HG02798 (cell line): Measurements from ENCODE around the gene PDSS2.

Source experiments
- ATAC-seq: cut with Tn5 transposase; IDR thresholded peaks from one replicate; pipeline ENCODE4 v1.9.1; 2021; ENCODE audit warnings: mild to moderate bottlenecking; ENCODE audit not compliant: unreplicated experiment, poor library complexity

PDSS2 gene, protein sequence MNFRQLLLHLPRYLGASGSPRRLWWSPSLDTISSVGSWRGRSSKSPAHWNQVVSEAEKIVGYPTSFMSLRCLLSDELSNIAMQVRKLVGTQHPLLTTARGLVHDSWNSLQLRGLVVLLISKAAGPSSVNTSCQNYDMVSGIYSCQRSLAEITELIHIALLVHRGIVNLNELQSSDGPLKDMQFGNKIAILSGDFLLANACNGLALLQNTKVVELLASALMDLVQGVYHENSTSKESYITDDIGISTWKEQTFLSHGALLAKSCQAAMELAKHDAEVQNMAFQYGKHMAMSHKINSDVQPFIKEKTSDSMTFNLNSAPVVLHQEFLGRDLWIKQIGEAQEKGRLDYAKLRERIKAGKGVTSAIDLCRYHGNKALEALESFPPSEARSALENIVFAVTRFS

DNA sequence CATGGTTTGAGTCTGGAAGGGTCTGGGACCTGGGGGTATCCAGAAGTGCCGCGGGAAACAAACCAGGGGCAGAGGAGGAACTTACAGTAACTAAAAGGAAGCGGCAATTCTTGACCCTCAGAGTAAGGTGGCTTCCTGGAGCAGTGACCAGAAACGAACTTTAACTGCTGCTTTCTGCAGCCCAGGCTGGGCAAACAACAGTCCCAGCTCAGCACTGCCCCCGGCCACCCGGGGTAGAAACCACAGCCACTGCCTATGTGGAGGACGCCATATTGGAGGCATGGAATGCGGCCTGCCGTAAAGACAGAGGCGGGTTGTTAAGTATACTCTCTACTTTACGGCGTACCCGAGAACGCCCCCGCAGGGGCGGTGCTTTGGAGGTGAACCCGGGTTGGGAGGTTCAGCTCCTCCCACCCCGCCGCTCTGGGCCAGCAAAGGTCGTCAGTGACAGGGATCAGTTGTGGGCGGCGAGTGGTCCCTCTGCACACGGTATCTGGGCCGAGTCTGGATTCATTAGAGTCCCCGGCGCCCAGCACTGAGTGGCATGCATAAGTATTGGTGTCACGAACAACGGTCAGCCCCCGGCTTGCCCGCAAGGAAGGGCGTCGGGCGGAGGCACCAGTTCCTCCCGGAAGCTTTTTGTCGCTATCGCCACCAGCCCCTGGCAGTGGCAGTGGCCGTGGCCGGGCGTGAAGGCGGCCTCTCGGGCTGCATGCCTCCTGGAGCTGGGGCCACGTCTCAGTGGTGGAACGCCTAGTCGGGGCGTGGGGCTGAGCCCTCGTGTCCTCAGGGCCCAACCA is at the start of gene PDSS2:
Gene PDSS2 (minus strand): TSS at position 282 of the 800 bp plus-strand sequence. CDS start 279 bp downstream, at position 3.
- peak; percentile 96 for ATAC-seq

DNA sequence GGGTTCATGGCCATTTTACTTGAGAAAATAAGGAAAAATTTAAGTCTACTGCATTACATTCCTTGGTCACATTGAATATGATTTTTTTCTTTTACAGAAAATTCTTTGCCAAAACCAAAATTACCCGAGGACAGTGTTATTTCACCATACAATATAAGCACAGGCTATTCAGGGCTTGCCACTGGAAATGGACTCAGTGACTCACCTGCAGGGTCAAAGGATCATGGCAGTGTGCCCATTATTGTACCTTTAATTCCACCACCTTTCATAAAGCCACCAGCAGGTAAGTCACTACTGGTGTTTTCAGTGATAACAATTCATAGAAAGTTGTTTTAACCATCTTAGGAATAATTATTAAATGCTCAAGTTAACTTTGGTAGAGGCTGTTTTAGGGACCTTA is 46.8 kb upstream of the PDSS2 start:
- ATAC-seq = no peak

DNA sequence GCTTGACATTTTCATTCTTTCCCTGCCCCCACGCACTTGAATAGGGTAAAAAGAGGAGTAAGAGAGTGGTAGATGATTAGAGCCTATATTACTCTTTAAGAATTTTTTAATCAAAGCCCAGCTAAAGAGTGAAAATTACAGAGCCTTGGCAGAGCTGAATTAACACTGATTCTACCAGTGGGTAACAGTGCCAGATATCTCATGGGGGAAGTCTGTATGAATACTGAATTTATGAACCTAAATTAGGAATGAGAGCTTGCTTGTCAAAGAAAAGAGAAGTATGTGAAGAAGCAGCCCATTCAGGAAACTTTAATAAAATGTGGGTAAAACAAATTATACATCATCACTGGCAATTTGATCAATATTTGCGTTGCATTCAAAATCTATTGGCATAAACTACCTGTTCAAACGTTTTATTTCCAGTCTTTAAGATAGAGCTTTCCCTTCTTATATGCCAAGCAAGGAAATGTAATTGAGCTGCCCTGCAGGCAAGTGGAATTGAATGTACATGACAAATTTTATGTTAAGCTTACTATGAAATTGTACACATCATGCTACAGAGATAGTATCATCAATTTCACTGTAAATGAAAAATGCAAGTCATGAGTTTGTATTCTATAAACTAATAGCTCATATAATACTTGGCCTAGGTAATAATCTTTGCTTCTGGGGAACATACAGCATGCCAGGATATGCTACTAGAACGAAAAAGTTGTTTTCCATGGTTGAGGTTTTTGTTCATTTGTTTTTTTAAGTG is 45.1 kb upstream of the PDSS2 start:
- ATAC-seq = no peak

DNA sequence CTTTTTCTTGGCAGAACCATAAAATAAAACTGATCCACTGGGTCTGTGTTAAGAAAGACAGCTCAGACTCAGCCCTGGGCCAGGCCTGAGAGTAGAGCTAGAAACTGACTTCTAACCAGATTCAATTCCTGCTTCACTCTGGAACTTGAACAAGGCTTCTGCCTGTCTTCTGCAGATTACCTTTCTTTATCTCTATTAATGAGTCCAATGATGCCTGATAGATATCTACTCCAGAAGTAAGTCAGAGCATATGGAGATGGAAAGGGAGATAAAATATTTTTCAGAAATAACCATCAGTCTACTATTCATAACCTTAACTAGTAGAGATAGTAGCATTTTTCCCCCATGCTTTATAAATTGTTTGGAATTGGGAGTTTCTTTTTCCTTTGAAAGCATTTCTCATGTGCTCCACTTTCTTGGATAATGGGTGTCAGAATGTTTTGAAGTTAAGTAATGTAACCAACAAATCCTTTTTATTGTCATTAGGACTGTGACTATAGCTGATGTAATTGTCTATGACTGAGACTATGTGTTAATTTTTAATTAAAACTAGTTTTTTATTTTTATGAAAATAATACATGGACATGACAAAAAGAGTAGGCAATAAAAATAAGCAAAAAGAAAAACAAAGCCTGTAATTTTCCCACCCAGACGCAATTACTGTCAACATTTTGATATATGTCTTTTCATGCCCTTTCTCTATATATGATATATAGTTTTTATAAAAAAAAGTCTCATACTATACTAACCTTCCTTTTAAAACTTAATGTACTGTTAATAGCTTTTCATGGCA is 37.7 kb upstream of the PDSS2 start:
- ATAC-seq = no peak

DNA sequence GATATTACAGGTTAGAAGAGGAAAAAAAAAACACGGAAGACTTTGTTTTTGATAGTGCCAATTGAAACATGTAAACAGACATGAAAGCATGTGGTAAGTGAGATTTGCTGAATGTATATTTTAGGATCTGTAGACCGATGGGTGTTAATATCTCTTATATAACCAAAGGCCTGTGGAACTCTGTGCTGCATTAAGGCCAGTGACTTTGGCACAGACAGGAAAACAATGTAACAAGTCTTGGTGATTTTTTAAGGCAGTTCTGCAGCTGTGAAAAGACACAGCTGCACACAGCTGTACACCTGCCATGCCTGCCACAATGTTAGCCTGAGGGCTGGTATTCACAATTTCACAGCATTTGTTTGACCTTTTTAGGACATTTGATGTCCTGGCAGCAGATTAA is 36.6 kb upstream of the PDSS2 start:
- no peak for ATAC-seq

DNA sequence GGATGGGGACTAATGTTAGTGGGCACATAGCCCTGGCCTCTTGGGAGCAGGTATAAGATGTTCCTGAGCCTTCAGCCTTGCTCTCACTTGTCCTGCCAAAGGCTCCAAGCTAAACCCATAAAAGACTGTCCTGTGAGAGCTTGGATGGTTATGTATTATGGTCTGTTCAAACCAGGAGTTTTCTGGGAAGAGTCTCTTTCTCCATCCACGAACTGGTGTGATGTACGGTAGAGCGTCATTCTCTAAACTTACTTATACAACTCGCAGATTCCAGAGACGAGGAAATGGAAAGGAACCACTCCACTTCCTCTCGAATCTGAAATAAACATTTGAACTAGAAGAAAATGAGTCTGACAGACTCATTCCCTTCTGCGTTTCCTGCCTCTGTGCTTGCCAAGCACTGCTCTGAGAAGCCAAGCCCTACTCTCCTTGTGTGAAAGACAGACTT is 35.9 kb upstream of the PDSS2 start:
- ATAC-seq = no peak

DNA sequence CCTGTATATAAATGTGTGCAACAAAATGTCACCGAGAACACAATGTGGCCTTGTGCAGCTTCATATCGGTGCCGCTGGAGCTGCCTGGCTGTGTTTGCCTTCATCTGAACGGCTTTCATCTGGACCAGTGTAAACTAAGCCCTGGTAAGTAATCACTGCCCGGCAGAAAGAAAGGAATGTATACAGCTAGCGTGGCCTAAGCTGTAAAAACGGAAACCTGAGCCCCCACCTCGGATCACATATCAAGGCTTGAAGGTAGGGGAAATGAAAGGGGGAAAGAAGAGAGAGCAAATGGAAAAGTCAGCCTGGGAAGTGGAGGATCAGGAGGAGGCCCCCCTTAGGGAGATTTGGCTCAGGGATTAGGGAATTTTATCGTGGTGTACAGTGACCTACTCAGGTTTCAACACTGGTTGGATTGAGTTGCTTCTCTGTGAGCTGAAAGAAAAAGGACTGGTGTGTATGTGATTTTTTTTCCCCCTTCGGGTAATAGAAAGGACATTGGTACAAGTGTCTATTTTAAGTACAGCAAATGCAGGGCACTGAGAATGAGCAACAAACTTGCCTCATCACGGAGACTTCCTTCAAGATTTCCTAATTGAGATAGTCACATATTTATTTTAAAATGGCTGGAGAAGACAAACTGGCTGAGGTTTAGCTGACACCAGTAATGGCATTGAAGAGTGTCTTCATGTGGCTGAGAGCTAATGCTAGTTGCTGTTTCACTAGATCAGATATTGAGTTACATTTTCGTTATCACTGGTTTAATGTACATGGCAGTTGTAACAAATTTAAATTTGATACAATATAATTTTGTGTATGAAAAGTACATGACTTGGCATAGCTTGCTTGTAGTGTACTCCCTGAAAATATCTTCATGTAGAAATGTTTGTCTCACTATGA is 34.0 kb upstream of the PDSS2 start:
- ATAC-seq = no peak

DNA sequence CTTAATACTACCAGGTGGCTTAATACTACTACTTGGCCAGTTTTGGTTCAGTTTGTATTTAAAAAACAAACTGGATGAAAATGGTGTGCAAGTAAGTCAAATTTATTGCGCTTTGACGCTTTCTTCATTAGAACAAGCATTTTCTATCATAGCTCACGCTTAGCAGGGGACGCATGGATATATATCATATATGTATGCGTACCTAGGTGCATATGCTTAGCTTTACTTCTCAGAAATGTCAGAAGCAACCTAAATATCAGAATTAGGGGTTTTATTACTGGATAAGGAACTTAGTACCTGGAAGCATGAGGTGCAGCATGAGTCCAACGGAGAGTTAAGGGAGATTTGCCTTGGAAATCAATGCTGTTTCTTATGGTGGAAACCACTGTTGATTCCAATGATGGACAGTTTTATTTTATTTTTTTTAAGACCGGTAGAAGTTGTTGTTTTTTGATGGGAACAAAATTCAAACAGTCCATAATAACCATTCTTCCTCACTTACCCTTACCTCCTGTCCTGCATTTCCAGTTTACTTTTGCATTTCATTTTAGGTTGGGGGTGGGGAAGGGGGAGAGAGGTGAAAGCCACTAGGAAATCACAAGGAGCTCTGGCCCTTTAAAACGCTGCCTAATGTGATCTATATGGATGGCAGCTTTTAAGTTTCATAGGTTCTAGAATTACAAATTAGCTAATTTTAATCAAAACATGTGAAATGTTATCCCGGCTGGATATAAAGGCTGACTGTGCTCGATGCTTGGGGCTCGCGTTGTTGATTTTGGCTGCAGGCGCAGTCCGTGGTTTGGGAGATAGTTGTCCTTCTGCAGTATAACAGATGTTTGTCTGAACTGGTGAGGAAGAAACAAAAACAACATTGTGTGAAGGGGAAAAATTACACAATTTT is 32.6 kb upstream of the PDSS2 start:
- ATAC-seq = no peak

DNA sequence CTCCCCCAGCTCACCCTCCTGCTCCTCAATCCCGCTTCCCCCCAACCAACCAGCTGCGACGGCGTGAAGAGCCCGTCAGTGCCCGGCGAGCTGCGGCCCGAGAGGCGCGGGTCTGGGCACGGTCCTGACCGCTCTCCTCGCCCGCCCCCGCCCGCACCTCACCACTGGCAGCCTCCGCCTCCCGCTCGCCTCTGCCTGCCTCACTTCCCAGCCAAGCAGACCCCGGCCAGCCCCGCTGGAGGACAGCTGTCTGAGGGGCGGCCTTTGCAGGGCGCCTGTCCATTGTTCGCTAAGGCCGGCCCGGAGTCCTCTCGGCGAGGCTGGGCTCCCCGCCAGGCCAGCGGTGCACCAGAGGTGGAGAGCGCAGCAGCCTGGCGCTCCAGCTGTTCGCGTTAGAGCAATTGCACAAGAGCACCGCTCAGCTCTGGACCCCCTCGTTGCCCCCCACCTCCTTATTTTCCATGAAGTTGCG is 31.8 kb upstream of the PDSS2 start:
- ATAC-seq = no peak

DNA sequence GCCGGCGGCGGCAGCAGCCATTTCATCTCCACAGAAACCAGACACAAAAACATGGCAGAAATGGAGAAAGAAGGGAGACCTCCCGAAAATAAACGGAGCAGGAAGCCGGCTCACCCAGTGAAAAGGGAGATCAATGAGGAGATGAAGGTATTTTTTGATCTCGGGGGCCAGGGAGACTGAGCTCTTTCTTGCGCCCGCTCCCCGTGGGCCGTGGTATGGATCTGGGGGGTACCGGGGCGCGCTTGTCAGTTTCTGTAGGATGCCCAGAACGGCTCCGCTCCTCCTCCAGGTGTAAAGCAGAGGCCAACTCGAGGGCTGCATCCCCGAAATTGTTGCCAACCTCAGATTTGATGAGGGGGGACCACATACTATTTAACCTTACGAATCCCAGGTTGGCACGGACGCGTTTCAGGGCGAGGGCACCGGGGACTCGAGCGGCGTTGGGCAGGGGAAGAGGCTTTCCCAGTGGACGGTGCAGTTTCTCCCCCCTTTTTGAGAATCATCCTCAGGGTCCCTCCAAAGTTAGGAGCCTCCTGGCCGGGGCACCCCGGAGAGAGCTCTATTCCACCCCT is 31.3 kb upstream of the PDSS2 start:
- no peak for ATAC-seq

DNA sequence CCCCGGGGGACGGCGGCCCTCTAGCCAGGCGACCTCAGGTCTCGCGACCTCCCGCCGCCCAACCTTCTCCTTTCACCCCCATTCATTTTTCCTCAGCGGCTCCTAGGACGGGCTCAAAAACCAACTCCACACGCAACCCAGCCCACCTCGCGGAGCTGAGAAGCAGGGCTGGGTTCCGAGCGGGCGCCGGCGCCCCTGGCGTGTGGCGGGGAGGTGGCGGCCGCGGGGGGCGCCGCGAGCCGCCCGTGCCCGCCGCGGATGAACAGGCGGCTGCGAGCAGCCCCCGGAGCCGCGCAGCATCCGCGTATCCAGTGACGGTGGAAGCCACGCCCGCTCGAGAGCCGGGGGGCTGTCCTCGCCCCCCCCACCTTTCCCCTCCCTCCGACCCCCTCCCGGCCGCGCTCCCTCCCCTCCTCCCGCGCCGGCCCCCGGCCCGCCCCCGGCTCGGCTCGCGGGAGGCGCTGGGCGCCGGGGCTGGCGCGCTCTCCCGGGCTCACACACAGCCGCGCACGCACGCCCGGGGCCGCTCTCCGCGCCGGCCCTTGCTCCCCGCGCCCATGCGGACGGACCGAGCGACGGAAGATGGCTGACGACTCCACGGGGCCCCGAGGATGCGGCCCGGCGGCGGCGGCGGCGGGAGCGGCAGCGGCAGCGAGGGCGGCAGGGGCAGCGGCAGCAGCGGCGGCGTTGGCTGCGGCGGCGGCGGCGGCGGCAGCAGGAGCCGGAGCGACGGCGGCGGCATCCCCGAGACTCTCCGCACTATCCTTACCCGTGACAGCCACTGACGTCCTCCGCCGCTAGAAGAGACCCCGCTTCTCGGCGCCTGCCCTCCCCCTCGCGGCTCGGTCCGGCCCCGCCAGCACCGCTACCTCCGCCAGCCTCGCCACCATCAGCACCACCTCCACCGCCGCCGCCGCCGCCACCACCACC is 30.5 kb upstream of the PDSS2 start, which contains the start of gene SOBP:
Gene SOBP (plus strand): TSS at position 482 of the 930 bp plus-strand sequence. CDS start 500 bp downstream, outside the sequence.
- ATAC-seq = peak; percentile 50

DNA sequence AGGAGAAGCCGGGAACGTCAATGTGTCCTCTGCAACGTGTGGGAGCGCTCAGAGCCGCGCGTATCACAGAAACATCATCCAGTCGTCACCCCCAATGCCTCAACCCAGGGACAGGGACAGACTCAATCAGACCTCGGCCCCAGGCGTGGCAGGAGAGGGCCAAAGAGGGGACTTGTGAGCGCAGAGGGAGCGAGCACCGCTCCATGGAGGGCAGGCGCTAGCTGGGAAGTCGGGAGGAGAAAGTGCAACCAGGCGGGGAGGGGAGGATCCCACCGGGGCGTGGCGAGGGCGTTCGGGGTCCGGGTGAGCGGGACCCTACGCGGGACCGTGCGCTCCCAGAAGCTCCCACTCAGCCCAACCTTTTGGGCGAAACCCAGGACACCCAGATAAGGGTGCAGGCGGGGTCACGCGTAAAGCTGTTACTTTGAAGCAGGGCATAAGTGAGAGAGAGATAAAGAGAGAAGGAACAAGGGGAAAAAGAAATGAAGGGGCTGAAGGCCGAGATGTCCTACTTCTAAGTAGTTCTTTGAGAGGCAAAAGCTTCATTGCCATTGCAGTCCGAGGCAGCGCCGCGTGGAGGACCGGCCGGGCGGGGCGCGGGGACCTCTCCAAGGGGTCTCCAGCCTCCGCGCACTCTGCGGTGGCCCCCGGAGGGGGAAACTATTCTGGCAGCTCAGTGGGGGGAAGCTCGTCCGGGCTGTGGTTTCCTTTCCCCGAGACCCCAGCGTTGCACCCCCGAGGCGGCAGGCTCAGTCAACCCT is 29.7 kb upstream of the PDSS2 start:
- no peak for ATAC-seq

DNA sequence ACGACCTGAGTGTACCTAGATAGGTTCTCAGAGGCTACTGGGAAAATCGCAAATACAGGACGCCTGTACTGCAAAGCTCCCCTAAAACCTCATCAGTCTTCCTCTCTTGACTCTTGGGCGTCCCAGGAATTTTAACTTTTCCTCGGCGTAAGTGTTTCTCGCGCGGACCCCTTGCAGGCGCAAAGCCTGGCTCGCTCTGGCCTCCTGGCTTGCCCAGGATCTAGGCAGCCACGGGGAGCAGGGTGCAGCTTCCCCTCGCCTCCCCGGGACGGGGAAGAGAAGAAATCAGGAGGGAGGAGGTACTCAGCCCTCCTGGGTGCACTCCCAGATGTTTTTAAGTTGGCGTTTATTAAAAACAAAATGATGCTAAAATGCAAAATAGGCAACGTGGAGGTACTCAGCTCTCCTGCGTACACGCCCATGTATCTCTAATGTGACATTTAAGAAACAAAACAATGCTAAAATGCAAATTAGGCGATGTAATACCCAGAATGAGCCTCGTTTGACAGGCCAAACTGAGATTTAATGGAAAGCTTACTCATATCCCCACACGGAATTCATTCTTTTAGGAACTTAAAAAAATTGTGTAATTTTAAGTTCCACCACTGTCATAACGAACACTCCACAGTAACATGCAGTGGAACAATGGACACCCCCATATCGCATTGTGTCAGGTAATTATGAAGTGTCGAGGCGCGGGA is 29.0 kb upstream of the PDSS2 start:
- ATAC-seq = no peak

DNA sequence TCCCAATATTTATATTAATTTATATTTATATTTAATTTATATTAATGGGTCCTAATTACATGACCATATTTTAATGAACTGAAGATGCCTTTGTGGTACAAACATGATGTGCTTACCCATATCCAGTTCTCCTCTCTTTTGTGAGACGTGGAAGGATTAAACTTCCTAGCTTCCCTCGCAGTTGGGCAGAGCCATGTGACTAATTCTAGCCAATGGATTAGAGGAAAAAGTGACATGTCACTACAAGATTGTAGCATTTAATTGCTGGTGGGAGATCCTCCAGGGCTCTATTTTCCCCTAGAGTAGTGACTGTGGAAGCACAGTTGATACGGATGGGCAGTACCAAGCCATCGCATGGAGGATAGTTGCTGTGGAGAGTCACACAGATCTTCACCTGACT is 25.8 kb upstream of the PDSS2 start:
- ATAC-seq = no peak

DNA sequence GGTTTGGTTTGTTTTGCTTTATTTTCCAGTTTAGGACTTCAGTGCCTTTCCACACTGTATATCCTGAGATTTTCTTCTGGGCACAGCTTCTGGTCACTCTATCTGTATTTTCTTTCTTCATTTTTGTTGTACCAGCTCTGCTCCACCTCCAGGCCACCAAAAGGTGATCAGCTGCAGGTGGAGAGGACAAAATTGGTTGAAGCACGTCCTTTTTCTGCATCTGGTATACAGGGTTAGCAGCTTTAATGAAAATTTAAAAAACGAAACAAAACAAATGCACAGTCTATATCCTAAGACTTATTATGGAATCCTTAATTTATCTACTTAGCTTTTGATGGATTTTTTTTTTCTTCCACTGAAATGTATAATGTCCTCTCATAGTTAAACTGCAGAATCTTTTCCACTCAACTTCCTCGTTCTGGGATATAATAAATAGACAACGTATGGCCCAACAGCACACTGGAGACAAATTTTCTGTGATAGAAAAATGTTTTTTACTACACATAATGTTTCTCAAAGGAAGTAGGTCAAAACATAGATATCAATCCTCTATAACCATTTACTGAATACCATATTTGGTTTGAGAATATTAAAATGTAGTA is 19.8 kb upstream of the PDSS2 start:
- ATAC-seq = no peak
